ENCODE results near the gene TMEM267.

Gene TMEM267

DNA sequence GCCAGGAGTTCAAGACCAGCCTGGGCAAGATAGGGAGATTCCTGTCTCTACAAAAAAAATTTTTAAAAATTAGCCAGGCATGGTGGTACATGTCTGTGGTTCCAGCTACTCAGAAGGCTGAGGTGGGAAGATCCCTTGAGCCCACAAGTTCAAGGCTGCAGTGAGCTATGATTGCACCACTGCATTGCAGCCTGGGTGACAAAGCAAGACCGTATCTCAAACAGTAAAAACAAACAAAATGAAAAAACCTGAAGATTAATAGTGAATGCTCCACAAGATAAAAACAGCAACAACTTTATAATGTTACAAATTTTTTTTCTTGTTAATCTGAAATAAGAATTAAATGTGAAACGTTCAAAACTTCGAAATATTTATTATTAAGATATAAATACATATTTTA lies 2.7 kb upstream of the TMEM267 start:
- no peak for ATAC-seq
- TF ChIP-seq ISL1 (CRISPR knock-in tag; IDR thresholded peaks at IDR 0.05) (no peak), ESRRG (CRISPR knock-in tag; IDR thresholded peaks at IDR 0.05) (no peak), GLIS3 (CRISPR knock-in tag; IDR thresholded peaks at IDR 0.05) (no peak), ZC3H10 (CRISPR knock-in tag; IDR thresholded peaks at IDR 0.05) (no peak), RARB (CRISPR knock-in tag; IDR thresholded peaks at IDR 0.05) (no peak), ZFP30 (CRISPR knock-in tag; IDR thresholded peaks at IDR 0.05) (no peak), POU6F1 (CRISPR knock-in tag; IDR thresholded peaks at IDR 0.05; ENCODE audit: borderline replicate concordance, low read depth) (no peak)
- TF ChIP-seq, protein P1, sequence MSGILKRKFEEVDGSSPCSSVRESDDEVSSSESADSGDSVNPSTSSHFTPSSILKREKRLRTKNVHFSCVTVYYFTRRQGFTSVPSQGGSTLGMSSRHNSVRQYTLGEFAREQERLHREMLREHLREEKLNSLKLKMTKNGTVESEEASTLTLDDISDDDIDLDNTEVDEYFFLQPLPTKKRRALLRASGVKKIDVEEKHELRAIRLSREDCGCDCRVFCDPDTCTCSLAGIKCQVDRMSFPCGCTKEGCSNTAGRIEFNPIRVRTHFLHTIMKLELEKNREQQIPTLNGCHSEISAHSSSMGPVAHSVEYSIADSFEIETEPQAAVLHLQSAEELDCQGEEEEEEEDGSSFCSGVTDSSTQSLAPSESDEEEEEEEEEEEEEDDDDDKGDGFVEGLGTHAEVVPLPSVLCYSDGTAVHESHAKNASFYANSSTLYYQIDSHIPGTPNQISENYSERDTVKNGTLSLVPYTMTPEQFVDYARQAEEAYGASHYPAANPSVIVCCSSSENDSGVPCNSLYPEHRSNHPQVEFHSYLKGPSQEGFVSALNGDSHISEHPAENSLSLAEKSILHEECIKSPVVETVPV (CRISPR knock-in tag; IDR thresholded peaks at IDR 0.05), result no peak

DNA sequence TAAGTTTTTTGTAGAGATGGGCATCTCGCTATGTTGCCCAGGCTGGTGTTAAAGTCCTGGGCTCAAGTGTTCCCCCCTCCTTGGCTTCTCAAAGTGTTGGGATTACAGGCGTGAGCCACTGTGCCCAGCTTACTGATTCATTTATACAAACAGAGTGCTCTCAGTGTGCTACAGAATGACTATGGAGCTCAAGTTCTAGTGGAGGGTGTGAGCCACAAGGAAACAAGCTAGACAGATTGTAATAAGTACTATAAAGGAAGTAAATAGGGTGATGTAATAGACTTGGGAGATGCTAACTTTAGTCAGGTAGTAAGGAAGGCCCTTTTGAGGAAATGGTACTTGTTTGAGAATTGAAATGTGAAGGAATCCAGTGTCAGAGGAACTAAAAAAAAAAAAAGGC lies 1.7 kb upstream of the TMEM267 start:
- ATAC-seq, result no peak
- TF ChIP-seq ZC3H10 (CRISPR knock-in tag; IDR thresholded peaks at IDR 0.05) (no peak), ARNTL (CRISPR knock-in tag; IDR thresholded peaks at IDR 0.05; ENCODE audit: borderline replicate concordance, low read depth) (no peak), CREB5 (CRISPR knock-in tag; IDR thresholded peaks at IDR 0.05; ENCODE audit: low read depth) (no peak), OSR1 (CRISPR knock-in tag; IDR thresholded peaks at IDR 0.05) (no peak), POU6F1 (CRISPR knock-in tag; IDR thresholded peaks at IDR 0.05; ENCODE audit: borderline replicate concordance, low read depth) (no peak), TOX (CRISPR knock-in tag; IDR thresholded peaks at IDR 0.05; ENCODE audit: borderline replicate concordance) (no peak), ZNF8 (CRISPR knock-in tag; IDR thresholded peaks at IDR 0.05) (no peak), RARB (CRISPR knock-in tag; IDR thresholded peaks at IDR 0.05) (no peak), ISL1 (CRISPR knock-in tag; IDR thresholded peaks at IDR 0.05) (no peak), GLIS3 (CRISPR knock-in tag; IDR thresholded peaks at IDR 0.05) (no peak), ZFP3 (CRISPR knock-in tag; IDR thresholded peaks at IDR 0.05) (no peak), BACH2 (CRISPR knock-in tag; IDR thresholded peaks at IDR 0.05; ENCODE audit: borderline replicate concordance) (no peak), ZNF70 (CRISPR knock-in tag; IDR thresholded peaks at IDR 0.05) (no peak)
- TF ChIP-seq, protein P1 (CRISPR knock-in tag; IDR thresholded peaks at IDR 0.05), result no peak

- TF ChIP-seq ESRRG (CRISPR knock-in tag; IDR thresholded peaks at IDR 0.05) (no peak), OSR1 (CRISPR knock-in tag; IDR thresholded peaks at IDR 0.05) (no peak), ZFP3 (CRISPR knock-in tag; IDR thresholded peaks at IDR 0.05) (no peak), PPARA (CRISPR knock-in tag; IDR thresholded peaks at IDR 0.05; ENCODE audit: borderline replicate concordance) (no peak), GLIS3 (CRISPR knock-in tag; IDR thresholded peaks at IDR 0.05) (0 out of 2 replicates have a peak, but pooled peaks have one; percentile 22), TSHZ2 (CRISPR knock-in tag; IDR thresholded peaks at IDR 0.05) (0 out of 2 replicates have a peak, but pooled peaks have one; percentile 29), TCF4 (CRISPR knock-in tag; IDR thresholded peaks at IDR 0.05; ENCODE audit: borderline replicate concordance) (no peak; the same call in 1 of the 2 replicates), BACH2 (CRISPR knock-in tag; IDR thresholded peaks at IDR 0.05; ENCODE audit: borderline replicate concordance) (no peak)
- peak; percentile 85 for ATAC-seq
Measured at GRCh38 chr5:43484106-43484849, 613 bp upstream of the TMEM267 start.
